WTC11 (cell line): ENCODE measurements around the gene APOA1. TPM values are rescaled to one million over a fixed set of nuclear protein-coding genes. Genes with fewer than 3 reads are reported as not detected.

Source experiments
- ATAC-seq: fragments of 200-7000 bp; cut with Tn5 transposase; 2 replicates; pipeline ENCODE4 v1.10.0; 2021; ENCODE audit warnings: mild to moderate bottlenecking, moderate library complexity
- CTCF ChIA-PET: fragments of 300-600 bp; sonication (Branson Sonifier 250); formaldehyde crosslinking; loops from one replicate; lab custom pipeline; 2021; ENCODE audit warnings: antibody characterized with exemption; lab: Charles Lee
- POLR2A ChIA-PET: fragments of 350-600 bp; sonication (Branson Sonifier 250); formaldehyde crosslinking; loops from one replicate; lab custom pipeline; 2021; ENCODE audit warnings: antibody characterized with exemption; lab: Charles Lee
- DNase-seq: peaks from one replicate; pipeline ENCODE4 v3.0.0; 2021; ENCODE audit warnings: low spot score
- H3K27ac Mint-ChIP-seq: 2 replicates; pipeline ENCODE4 v1.8.0; 2021; ENCODE audit warnings: mixed read lengths
- H3K27me3 Mint-ChIP-seq: 2 replicates; pipeline ENCODE4 v1.8.0; 2021; ENCODE audit warnings: low read depth, mild to moderate bottlenecking, moderate library complexity, mixed read lengths
- H3K36me3 Mint-ChIP-seq: 2 replicates; pipeline ENCODE4 v1.8.0; 2021; ENCODE audit warnings: mixed read lengths
- H3K4me1 Mint-ChIP-seq: 2 replicates; pipeline ENCODE4 v1.8.0; 2022; ENCODE audit warnings: mixed read lengths
- H3K4me3 Mint-ChIP-seq: 2 replicates; pipeline ENCODE4 v1.8.0; 2021; ENCODE audit warnings: mild to moderate bottlenecking, moderate library complexity, mixed read lengths
- H3K9me3 Mint-ChIP-seq: 2 replicates; pipeline ENCODE4 v1.8.0; 2021; ENCODE audit warnings: mixed read lengths
- ATF1 ChIP-seq: sonication (generic); formaldehyde crosslinking; IDR thresholded peaks from 2 replicates; pipeline ENCODE4 v1.8.1; 2023; ENCODE audit warnings: mild to moderate bottlenecking, moderate library complexity, missing genetic modification reagents
- ELF4 ChIP-seq: sonication (generic); formaldehyde crosslinking; IDR thresholded peaks from 2 replicates; pipeline ENCODE4 v1.8.1; 2022; ENCODE audit warnings: low read depth, mild to moderate bottlenecking, moderate library complexity, missing genetic modification reagents
- EMX1 ChIP-seq: fragments of 250-450 bp; sonication (Bioruptor Pico); IDR thresholded peaks from 2 replicates; pipeline ENCODE4 v1.8.0; 2021; ENCODE audit warnings: mild to moderate bottlenecking
- GABPB1 ChIP-seq: sonication (generic); formaldehyde crosslinking; IDR thresholded peaks from 2 replicates; pipeline ENCODE4 v1.8.1; 2023; ENCODE audit warnings: mild to moderate bottlenecking, missing genetic modification reagents
- GTF2I ChIP-seq: fragments of 250-450 bp; sonication (Bioruptor Pico); conservative IDR thresholded peaks from 2 replicates; pipeline ENCODE4 v1.4.0; 2021; ENCODE audit warnings: mild to moderate bottlenecking
- NFATC4 ChIP-seq: fragments of 250-450 bp; sonication (Bioruptor Pico); IDR thresholded peaks from 2 replicates; pipeline ENCODE4 v1.9.0; 2021; ENCODE audit warnings: mild to moderate bottlenecking
- NR2C2 ChIP-seq: sonication (generic); formaldehyde crosslinking; IDR thresholded peaks from 2 replicates; pipeline ENCODE4 v1.8.0; 2022; ENCODE audit warnings: mild to moderate bottlenecking, missing genetic modification reagents
- PRRX2 ChIP-seq: fragments of 250-450 bp; sonication (Bioruptor Pico); IDR thresholded peaks from 2 replicates; pipeline ENCODE4 v1.8.0; 2021; ENCODE audit warnings: mild to moderate bottlenecking
- TCF7 ChIP-seq: sonication (generic); formaldehyde crosslinking; IDR thresholded peaks from 2 replicates; pipeline ENCODE4 v1.8.0; 2022; ENCODE audit warnings: mild to moderate bottlenecking, low read depth, missing genetic modification reagents, moderate library complexity
- TEAD4 ChIP-seq: sonication (generic); formaldehyde crosslinking; IDR thresholded peaks from 2 replicates; pipeline ENCODE4 v1.8.0; 2022; ENCODE audit warnings: mild to moderate bottlenecking, missing genetic modification reagents
- ZNF232 ChIP-seq: sonication (generic); formaldehyde crosslinking; IDR thresholded peaks from 2 replicates; pipeline ENCODE4 v1.8.0; 2022; ENCODE audit warnings: mild to moderate bottlenecking, missing genetic modification reagents
- ZNF263 ChIP-seq: sonication (generic); formaldehyde crosslinking; IDR thresholded peaks from 2 replicates; pipeline ENCODE4 v1.8.1; 2022; ENCODE audit warnings: low read depth, mild to moderate bottlenecking, moderate library complexity, missing genetic modification reagents
- ZNF671 ChIP-seq: fragments of 250-450 bp; sonication (Bioruptor Pico); IDR thresholded peaks from 2 replicates; pipeline ENCODE4 v1.8.0; 2021; ENCODE audit warnings: mild to moderate bottlenecking
- total RNA-seq: library from RNA; stranded (reverse); gene quantifications from 3 replicates; pipeline ENCODE4 v1.2.3, GENCODE V29; 2021
- TF ChIP-seq, protein P1 (sequence below): fragments of 250-450 bp; sonication (Bioruptor Pico); IDR thresholded peaks from 2 replicates; pipeline ENCODE4 v1.9.0; 2021; ENCODE audit warnings: moderate library complexity, mild to moderate bottlenecking, inconsistent platforms, borderline replicate concordance
- TF ChIP-seq, protein P2 (sequence below): sonication (generic); formaldehyde crosslinking; IDR thresholded peaks from 2 replicates; pipeline ENCODE4 v1.8.1; 2022; ENCODE audit warnings: missing genetic modification reagents, borderline replicate concordance
- TF ChIP-seq, protein P3 (sequence below): sonication (generic); formaldehyde crosslinking; IDR thresholded peaks from 2 replicates; pipeline ENCODE4 v1.8.1; 2022; ENCODE audit warnings: mild to moderate bottlenecking, moderate library complexity, missing genetic modification reagents
- TF ChIP-seq, protein P4 (sequence below): sonication (generic); formaldehyde crosslinking; IDR thresholded peaks from 2 replicates; pipeline ENCODE4 v1.8.0; 2022; ENCODE audit warnings: mild to moderate bottlenecking, missing genetic modification reagents
- TF ChIP-seq, protein P5 (sequence below): sonication (generic); formaldehyde crosslinking; IDR thresholded peaks from 2 replicates; pipeline ENCODE4 v1.8.1; 2023; ENCODE audit warnings: mild to moderate bottlenecking, missing genetic modification reagents
- TF ChIP-seq, protein P6 (sequence below): sonication (generic); formaldehyde crosslinking; IDR thresholded peaks from 2 replicates; pipeline ENCODE4 v1.8.1; 2022; ENCODE audit warnings: low read depth, missing genetic modification reagents, borderline replicate concordance
- TF ChIP-seq, protein P7 (sequence below): sonication (generic); formaldehyde crosslinking; IDR thresholded peaks from 2 replicates; pipeline ENCODE4 v1.8.1; 2023; ENCODE audit warnings: mild to moderate bottlenecking, moderate library complexity, missing genetic modification reagents
- TF ChIP-seq, protein P8 (sequence below): sonication (generic); formaldehyde crosslinking; IDR thresholded peaks from 2 replicates; pipeline ENCODE4 v1.8.1; 2022; ENCODE audit warnings: mild to moderate bottlenecking, missing genetic modification reagents, moderate library complexity, borderline replicate concordance

APOA1 gene
- total RNA-seq, 1 experiment from 2014 or later = 2.1 TPM

DNA sequence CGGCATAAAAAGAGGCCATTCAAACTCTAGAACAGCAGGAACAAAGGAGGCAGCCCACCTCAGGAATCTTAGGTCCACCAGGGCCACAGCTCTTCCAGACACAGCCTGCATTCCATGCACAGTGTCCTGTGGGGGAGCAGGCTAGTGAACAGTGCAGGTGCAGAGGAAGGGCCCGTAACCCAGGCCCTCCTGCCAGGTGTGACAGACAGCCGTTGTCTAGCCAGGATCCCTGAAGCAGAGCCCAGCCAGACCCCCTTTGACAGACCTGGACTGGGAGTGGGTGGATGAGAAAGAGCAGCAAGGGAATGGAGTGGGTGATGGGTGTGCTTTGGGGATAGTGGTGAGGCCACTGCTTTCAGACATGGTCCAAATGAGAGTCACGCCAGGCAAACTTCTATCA, 48.4 kb downstream of the APOA1 start:
- TF ChIP-seq NFATC4 (CRISPR knock-in tag) (no peak), EMX1 (CRISPR knock-in tag) (no peak), ATF1 (no peak), ZNF263 (no peak), NR2C2 (CRISPR knock-in tag) (no peak), TCF7 (no peak), PRRX2 (no peak), GABPB1 (CRISPR knock-in tag) (no peak), ZNF232 (no peak), TEAD4 (CRISPR knock-in tag) (no peak), ZNF671 (CRISPR knock-in tag) (no peak)
- TF ChIP-seq, protein P1, sequence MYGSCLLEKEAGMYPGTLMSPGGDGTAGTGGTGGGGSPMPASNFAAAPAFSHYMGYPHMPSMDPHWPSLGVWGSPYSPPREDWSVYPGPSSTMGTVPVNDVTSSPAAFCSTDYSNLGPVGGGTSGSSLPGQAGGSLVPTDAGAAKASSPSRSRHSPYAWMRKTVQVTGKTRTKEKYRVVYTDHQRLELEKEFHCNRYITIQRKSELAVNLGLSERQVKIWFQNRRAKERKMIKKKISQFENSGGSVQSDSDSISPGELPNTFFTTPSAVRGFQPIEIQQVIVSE (CRISPR knock-in tag) = no peak
- TF ChIP-seq, protein P2, sequence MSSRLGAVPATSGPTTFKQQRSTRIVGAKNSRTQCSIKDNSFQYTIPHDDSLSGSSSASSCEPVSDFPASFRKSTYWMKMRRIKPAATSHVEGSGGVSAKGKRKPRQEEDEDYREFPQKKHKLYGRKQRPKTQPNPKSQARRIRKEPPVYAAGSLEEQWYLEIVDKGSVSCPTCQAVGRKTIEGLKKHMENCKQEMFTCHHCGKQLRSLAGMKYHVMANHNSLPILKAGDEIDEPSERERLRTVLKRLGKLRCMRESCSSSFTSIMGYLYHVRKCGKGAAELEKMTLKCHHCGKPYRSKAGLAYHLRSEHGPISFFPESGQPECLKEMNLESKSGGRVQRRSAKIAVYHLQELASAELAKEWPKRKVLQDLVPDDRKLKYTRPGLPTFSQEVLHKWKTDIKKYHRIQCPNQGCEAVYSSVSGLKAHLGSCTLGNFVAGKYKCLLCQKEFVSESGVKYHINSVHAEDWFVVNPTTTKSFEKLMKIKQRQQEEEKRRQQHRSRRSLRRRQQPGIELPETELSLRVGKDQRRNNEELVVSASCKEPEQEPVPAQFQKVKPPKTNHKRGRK (CRISPR knock-in tag) = no peak
- TF ChIP-seq, protein P3, sequence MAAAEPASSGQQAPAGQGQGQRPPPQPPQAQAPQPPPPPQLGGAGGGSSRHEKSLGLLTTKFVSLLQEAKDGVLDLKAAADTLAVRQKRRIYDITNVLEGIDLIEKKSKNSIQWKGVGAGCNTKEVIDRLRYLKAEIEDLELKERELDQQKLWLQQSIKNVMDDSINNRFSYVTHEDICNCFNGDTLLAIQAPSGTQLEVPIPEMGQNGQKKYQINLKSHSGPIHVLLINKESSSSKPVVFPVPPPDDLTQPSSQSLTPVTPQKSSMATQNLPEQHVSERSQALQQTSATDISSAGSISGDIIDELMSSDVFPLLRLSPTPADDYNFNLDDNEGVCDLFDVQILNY (CRISPR knock-in tag) = no peak
- TF ChIP-seq, protein P4, sequence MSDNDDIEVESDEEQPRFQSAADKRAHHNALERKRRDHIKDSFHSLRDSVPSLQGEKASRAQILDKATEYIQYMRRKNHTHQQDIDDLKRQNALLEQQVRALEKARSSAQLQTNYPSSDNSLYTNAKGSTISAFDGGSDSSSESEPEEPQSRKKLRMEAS (CRISPR knock-in tag) = no peak
- TF ChIP-seq, protein P5, sequence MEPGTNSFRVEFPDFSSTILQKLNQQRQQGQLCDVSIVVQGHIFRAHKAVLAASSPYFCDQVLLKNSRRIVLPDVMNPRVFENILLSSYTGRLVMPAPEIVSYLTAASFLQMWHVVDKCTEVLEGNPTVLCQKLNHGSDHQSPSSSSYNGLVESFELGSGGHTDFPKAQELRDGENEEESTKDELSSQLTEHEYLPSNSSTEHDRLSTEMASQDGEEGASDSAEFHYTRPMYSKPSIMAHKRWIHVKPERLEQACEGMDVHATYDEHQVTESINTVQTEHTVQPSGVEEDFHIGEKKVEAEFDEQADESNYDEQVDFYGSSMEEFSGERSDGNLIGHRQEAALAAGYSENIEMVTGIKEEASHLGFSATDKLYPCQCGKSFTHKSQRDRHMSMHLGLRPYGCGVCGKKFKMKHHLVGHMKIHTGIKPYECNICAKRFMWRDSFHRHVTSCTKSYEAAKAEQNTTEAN (CRISPR knock-in tag) = no peak
- TF ChIP-seq, protein P6, sequence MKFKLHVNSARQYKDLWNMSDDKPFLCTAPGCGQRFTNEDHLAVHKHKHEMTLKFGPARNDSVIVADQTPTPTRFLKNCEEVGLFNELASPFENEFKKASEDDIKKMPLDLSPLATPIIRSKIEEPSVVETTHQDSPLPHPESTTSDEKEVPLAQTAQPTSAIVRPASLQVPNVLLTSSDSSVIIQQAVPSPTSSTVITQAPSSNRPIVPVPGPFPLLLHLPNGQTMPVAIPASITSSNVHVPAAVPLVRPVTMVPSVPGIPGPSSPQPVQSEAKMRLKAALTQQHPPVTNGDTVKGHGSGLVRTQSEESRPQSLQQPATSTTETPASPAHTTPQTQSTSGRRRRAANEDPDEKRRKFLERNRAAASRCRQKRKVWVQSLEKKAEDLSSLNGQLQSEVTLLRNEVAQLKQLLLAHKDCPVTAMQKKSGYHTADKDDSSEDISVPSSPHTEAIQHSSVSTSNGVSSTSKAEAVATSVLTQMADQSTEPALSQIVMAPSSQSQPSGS (CRISPR knock-in tag) = no peak
- TF ChIP-seq, protein P7, sequence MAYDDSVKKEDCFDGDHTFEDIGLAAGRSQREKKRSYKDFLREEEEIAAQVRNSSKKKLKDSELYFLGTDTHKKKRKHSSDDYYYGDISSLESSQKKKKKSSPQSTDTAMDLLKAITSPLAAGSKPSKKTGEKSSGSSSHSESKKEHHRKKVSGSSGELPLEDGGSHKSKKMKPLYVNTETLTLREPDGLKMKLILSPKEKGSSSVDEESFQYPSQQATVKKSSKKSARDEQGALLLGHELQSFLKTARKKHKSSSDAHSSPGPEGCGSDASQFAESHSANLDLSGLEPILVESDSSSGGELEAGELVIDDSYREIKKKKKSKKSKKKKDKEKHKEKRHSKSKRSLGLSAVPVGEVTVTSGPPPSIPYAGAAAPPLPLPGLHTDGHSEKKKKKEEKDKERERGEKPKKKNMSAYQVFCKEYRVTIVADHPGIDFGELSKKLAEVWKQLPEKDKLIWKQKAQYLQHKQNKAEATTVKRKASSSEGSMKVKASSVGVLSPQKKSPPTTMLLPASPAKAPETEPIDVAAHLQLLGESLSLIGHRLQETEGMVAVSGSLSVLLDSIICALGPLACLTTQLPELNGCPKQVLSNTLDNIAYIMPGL = no peak
- peak overlapping the region; percentile 94 for H3K4me3 Mint-ChIP-seq
- no peaks in the 10 kb centered on the region for H3K9me3 Mint-ChIP-seq
- H3K4me1 Mint-ChIP-seq = peaks cover 24% of the 10 kb centered on the region
- ChIA-PET POLR2A (no interaction called here), CTCF (interaction anchor here (1.6 to 8.7 kb wide), 3 partner anchors 47 to 391 kb away, joined by 4 to 358 read pairs (median 19); partner anchors contain the start of genes APOA1 and SIDT2)
- no peak for ATAC-seq
- DNase-seq = no peak
- peaks cover 33% of the 10 kb centered on the region for H3K36me3 Mint-ChIP-seq
- peaks cover 26% of the 10 kb centered on the region for H3K27me3 Mint-ChIP-seq
- no peak overlapping the region for H3K27ac Mint-ChIP-seq

DNA sequence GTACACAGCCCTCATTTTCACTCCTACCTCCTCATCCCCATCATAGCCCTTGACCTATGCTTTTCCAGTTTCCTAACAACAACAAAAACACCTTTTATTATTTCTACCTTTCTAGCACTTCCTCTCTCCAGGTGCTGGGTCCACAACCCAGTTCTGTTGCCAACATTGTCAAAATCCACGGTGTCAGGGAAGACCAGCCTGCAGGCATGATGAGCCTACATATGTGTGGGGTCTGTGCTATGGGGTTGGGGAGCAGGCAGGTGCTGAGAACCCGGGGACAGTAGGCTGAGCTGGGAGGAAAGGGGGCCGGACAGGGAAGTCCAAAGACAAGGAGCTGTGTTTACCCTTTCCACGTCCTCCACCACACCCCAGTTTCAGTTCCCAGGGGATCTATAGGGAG, 48.9 kb downstream of the APOA1 start:
- no peak for ATAC-seq
- H3K27me3 Mint-ChIP-seq = peaks cover 26% of the 10 kb centered on the region
- ChIA-PET CTCF (interaction anchor here (0.6 to 8.7 kb wide), 7 partner anchors 45 to 350 kb away, joined by 3 to 358 read pairs (median 5); partner anchors contain the start of genes APOA1 and SIK3), POLR2A (no interaction called here)
- peaks cover 24% of the 10 kb centered on the region for H3K4me1 Mint-ChIP-seq
- no peak for DNase-seq
- peak overlapping the region; percentile 61 for H3K27ac Mint-ChIP-seq
- peaks cover 34% of the 10 kb centered on the region for H3K36me3 Mint-ChIP-seq
- H3K4me3 Mint-ChIP-seq = peak overlapping the region; percentile 94
- no peaks in the 10 kb centered on the region for H3K9me3 Mint-ChIP-seq
- TF ChIP-seq, protein P4 (CRISPR knock-in tag) = no peak
- TF ChIP-seq GTF2I (CRISPR knock-in tag) (no peak), ELF4 (CRISPR knock-in tag) (no peak)
- TF ChIP-seq, protein P8, sequence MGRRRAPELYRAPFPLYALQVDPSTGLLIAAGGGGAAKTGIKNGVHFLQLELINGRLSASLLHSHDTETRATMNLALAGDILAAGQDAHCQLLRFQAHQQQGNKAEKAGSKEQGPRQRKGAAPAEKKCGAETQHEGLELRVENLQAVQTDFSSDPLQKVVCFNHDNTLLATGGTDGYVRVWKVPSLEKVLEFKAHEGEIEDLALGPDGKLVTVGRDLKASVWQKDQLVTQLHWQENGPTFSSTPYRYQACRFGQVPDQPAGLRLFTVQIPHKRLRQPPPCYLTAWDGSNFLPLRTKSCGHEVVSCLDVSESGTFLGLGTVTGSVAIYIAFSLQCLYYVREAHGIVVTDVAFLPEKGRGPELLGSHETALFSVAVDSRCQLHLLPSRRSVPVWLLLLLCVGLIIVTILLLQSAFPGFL (CRISPR knock-in tag) = no peak
